SIG-M5 treated with dmso at 0.1 percent for 504 hours (cell line): Measurements from ENCODE around the gene PGLYRP3.

ENCODE experiments used
- DNase-seq: peaks from one replicate; lab custom pipeline; 2025; ENCODE audit not compliant: unreplicated experiment; lab: John Stamatoyannopoulos, UW

Gene PGLYRP3, protein sequence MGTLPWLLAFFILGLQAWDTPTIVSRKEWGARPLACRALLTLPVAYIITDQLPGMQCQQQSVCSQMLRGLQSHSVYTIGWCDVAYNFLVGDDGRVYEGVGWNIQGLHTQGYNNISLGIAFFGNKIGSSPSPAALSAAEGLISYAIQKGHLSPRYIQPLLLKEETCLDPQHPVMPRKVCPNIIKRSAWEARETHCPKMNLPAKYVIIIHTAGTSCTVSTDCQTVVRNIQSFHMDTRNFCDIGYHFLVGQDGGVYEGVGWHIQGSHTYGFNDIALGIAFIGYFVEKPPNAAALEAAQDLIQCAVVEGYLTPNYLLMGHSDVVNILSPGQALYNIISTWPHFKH

DNA sequence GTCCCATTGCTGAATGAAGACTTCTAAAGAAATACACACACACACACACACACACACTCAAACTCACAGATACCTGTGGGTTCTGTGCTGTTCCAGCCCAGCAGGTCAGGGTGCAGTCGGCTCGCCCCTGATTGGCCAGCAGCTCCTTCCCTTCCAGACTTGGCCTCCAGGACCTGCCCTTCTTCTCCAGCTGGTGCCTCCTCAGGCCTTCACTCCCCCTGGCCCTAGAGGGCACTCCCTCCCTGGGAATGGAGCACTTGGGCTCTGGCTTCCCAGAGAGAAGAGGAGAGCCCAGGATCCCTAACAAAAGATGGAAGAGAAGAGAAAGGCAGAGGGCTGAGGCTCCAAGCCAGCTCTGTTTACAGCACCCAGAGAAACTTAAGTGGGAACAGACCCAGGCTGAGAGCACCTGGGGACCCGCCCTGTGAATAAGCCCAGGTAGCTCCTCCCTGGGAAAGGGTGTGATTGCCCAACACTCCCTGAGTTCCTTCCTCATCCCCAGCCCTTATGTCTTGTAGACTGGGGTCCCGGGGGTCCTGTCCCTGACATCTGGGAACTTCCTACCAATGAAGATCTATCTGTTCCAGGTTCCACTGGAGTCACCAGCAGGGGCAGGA lies at the start of gene PGLYRP3:
Gene PGLYRP3 (minus strand): TSS at position 383 of the 617 bp plus-strand sequence. CDS start 2,287 bp downstream, outside the sequence.
- DNase-seq: no peak

DNA sequence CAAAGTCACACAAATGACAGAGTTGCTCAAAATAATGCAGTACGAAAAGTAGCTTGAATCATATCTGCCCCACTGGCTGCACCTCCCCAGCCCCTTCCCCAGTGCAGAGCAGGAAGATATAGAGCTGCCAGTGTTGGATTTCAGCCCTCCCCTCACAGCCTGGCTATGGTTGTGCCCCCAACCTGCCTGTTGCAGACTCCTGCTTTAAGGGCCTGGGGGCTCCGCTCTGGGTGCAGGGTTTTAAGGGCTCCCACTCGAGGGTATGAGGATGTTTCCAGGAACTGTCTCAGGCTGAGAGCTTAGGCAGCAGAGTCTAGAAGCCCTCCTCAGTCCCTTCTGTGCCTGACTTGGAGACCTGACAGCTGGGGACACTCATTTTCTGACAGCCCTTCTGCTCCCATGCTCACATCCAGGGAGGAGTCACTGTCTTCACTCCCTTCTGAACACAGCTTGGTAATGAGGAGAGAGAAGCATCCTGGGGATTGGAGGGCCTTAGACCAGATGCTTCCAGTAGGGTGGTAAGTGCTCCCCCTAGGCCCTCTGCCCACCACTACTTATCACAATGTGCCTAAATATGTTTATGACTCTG lies 49.5 kb upstream of the PGLYRP3 start:
- DNase-seq: no peak

DNA sequence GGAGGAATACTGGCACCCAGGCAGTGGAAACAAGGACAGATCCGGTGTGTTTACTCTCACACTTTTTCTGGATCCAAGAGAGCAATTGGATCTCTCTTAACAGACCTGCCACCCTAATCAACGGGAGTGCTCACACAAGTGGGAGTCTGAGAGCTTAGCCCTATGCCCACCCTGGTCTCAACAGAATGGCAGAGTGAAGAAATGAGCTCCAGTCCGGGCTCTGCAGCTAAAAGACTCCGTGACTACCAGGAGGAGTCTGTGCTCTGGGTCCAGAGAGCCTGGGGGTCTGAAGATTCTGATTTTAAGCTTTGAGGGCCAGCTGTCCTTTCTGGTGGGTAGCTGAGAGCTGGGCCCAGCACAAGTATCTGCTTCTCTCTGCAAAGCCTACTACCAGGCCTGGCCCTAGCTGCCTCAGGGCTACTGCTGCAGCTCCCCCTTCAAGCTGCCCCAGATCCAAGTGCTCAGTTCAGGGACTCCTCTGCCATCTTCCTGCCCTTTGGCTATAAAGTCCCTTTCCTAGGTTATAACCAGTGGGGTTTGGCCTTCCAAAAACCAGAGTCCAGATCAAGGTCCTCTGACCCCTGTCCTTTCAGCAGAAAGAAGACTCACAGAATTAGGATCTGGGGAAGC lies 48.8 kb upstream of the PGLYRP3 start:
- no peak for DNase-seq

DNA sequence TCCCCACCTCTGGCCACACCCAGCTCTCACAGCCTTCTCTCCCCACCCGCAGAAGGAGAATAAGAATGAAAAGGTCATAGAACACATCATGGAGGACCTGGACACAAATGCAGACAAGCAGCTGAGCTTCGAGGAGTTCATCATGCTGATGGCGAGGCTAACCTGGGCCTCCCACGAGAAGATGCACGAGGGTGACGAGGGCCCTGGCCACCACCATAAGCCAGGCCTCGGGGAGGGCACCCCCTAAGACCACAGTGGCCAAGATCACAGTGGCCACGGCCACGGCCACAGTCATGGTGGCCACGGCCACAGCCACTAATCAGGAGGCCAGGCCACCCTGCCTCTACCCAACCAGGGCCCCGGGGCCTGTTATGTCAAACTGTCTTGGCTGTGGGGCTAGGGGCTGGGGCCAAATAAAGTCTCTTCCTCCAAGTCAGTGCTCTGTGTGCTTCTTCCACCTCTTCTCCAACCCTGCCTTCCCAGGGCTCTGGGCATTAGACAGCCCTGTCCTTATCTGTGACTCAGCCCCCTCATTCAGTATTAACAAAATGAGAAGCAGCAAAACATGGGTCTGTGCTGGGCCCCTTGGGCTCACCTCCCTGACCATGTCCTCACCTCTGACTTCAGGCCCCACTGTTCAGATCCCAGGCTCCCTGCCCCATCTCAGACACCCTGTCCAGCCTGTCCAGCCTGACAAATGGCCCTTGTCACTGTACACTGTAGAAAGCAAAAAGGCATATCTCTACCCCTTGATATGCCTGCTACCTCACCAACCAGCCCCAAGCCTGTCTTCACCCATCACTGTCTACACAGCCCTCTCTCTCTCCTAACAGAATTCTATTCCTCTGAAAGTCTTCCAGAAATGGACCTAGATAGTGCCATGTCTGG lies 48.1 kb upstream of the PGLYRP3 start:
- no peak for DNase-seq

DNA sequence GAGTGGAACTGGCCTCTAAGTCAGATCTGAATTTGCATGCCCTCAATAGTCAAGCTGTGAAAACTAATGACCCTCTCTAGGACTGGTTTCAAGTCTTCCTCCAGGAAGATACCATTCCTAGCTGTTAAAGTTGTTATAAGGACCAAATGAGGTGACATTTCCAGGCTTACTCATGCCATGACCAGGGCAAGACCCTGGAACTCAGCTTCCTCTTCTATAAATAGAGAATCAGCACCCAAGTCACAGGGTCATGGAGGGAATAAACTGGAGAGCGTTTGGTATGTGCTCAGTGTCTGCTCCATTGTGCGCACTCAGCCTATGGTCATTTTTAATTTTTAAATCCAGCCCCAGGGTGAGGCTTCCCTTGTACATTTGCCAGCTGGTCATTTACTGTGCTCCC lies 47.4 kb upstream of the PGLYRP3 start:
- DNase-seq: no peak

DNA sequence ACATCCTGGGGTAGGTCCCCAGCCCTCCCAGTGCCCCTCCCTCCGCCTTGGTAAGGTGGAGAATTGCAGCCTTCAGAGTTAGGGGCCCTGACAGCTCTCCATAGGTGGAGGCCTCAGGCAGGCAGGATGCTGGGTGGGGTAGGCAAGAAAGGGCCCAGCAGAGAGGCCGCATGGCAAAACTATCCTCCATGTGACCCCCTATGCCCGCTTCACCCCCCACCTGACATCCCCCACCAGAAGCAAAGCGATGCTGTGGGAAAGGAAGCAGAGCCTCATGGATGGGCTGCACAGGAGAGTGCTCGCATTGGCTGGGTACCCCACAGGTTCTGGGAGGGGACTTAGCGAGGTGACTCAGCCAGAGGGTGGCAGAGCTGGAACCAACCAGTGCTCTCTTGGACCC lies 46.5 kb upstream of the PGLYRP3 start:
- no peak for DNase-seq

DNA sequence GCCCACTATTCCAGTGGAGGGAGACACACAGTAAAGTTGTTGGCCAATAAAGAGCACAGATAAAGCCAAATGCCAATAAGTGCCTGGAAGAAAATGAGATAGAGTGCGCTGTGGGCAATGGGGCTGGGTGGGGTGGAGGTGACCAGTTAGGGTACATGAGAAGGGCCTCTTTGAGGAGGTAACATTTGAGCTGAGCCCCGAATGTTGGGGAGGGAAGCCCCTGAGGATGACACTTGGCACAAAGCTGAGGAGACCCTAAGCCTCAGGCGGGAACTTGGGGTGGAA lies 45.9 kb upstream of the PGLYRP3 start:
- DNase-seq: no peak

DNA sequence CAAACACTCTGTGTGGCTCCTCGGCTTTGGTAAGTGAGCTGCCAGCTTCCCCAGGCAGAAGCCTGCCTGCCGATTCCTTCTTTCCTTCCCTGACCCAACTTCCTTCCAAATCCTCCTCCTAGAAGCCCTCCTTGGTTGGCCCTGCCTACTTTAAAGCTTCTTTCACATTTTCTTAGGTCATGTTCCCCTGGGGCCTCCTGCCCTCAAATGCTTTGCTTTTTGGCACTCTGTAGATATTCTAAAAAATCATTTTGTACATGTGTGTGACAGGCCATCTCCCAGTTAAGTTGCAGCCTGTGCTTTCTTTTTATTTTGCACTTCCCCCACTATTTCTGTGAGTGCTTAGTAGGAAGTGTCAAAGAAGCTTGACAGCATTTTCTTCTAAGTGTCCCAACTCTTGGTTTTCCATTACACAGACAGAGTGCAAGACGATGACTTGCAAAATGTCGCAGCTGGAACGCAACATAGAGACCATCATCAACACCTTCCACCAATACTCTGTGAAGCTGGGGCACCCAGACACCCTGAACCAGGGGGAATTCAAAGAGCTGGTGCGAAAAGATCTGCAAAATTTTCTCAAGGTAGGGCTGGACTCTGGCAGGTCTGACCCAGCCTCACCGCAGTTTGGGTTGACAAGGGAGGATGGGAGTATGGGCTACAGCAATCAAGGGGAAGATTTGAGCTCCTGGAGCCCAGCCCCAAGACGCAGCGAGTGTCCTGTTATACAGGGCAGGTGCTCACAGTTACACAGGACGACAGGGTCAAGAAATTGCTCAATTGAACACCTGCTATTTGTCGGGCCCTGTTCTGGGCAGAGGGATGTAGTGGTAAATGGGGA lies 45.3 kb upstream of the PGLYRP3 start, which contains the start of gene S100A9:
Gene S100A9 (plus strand): TSS at position 2 of the 838 bp plus-strand sequence. CDS start 430 bp downstream, at position 432.
- DNase-seq: peak; percentile 86

DNA sequence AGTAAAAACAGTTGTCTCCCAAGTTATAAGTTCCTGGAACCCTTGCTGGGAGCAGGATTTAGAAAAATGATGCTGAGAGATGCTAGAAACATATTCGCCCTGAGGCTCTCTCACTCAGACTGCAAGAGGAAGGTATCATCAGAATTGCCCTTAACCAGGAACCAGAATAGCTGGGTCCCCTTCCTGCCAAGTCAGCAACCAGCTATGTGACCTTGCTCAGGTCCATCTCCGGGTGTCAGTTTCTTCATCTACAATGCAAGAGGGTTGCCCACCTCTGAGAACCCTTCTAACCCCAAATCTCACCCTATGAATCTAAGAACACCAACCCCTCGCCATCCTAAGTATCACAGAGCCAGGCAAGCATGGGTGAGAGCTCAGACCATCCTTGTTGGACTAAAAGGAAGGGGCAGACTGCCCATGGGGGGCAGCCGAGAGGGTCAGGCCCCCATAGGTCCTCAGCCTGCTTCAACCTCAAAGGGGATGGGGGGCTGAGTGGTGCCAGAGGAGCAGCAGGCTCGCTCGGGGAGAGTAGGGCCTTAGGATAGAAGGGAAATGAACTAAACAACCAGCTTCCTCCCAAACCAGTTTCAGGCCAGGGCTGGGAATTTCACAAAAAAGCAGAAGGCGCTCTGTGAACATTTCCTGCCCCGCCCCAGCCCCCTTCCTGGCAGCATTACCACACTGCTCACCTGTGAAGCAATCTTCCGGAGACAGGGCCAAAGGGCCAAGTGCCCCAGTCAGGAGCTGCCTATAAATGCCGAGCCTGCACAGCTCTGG lies 44.5 kb upstream of the PGLYRP3 start:
- DNase-seq: peak; percentile 93

DNA sequence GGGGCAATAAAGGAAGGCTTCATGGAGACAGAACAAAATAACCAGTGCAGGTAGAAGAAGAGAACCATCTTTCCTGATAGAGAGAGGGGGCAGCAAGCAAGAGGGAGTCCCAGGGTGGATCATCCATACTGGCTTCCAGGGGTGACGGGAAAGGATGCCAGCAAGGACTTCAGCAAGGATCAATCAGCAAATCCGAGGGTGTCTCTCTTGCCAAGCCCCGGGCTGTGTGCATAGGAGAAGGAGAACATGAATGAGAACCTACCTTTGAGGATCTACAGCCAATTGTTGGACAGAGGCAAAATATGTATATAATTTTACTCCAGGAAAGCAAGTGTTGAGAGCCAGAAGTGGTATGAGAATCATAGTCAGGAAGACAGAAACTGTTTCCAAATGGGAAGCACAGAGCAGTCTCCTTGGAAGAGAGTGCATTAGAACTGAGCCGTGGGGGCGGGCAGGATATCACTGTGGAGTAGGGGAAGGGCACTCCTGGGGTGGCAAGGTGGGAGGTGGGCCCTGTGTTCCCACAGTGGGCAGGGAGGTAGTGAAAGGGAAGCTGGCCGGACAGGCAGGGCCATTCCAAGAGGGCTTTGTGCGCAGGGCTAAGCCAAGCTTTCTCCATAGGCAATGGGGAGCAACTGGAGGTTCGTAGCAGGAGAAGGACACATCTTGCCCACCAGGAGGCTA lies 43.8 kb upstream of the PGLYRP3 start:
- no peak for DNase-seq

DNA sequence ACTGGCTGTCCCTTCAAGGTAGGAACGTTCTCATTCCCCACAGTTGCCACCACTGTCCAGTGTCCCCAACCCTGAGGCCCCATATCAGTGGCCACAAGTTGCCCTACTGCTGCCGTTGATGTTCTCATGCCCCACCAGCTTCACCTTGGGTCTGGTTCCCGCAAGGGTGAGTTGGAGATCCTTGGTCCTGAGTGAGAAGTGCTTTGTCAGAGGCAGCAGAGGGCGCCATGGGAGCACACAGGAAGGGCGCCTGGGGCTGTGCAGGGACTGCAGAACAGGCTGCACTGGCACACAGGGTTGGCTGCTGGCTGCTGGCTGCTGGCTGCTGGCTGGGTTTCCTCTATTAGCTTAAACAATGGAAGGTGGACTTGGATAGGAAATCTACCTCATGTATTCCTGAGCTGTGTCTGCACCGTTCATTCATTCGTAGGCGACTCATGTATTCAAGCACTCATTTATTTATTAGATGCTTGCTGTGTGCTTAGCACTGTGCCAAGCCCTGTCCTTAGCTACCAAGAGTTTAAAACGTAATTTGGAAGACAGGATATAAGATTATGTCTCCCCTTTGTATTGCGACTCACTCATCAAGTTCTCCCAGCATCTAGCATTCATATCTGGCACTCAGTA lies 42.8 kb upstream of the PGLYRP3 start:
- peak; percentile 94 for DNase-seq

DNA sequence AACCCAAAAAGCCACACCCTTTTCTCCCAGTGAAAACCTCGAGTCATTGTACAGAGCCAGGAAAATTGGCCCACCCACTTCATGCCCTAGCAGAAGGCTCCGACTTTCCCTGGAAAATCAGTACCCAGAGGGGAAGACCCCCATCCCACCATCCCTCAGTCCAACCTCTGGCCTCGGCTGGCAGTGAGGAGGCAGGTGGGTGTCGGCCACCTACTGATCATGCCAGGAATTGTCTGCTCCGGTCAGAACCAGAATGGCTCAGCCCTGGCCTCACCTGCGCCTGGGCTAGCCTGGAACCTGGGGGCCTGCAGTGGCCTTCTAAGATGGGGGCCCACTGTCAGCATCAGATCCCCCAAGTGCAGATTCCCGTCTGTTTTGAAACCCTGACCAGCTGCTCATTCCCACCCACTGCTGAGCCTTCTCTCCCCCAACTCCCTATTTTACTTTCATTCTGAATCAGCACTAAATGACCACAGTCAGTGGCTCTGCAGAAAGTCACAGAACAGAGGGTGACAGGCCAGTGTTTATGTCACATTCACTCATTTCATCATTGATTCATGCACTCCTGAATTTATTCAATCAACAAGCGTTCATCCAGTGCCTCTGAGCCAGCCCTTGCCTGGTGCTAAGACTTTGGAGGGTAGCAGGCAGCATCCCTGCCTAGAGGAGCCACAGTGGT lies 41.9 kb upstream of the PGLYRP3 start:
- no peak for DNase-seq

DNA sequence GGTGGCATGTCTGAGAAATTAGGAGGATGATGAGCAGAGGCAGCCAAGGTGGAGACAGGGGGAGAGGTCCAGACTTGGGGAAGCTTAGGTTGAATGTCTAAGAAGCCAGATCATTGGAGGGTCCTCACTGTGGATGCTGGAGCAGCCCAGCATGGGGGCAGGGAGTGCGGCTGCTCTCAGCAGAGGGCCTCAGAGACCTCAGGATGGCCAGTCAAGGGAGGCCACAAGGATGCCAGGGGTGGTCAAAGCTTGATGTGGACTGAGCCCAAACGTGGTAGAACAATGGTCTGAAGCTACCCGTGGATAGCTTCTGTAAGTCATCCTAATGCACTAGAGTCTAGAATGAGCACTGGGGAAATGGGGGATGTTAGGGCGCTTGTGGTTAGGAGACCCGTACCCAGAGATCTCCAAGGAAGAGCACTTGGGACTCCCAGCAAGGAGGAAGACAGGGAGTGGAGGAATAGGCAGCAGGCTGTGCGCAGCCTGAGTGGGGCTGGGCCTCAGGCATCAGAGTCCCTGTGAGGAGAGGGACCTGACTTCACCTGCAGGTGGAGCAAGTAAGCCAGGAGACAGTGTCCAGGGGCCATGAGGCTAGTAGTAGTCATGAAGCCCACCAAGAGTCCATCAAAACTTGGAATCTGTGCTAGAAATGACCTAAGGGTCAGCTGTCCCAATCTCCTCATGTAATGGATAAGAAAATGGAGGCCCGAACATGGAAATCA lies 40.6 kb upstream of the PGLYRP3 start:
- DNase-seq: no peak

DNA sequence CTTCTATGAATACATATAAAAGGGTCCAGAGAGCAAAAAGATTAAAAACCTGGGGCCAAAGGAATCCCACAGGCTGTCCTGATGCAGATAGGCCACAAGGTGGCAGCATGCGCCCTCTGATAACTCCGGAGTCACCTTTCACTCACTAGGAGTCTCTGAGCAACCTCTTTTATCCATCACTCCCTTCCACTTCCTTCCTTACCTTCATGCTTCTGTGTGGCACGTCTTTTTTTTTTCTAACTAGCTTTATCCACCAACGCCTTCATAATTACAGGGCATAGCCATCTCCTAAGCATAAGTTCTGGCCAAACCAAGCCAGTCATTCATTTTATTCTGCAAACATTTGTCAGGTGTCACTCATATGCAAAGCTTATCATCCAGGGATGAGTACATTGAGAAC lies 39.8 kb upstream of the PGLYRP3 start:
- DNase-seq: peak; percentile 87

DNA sequence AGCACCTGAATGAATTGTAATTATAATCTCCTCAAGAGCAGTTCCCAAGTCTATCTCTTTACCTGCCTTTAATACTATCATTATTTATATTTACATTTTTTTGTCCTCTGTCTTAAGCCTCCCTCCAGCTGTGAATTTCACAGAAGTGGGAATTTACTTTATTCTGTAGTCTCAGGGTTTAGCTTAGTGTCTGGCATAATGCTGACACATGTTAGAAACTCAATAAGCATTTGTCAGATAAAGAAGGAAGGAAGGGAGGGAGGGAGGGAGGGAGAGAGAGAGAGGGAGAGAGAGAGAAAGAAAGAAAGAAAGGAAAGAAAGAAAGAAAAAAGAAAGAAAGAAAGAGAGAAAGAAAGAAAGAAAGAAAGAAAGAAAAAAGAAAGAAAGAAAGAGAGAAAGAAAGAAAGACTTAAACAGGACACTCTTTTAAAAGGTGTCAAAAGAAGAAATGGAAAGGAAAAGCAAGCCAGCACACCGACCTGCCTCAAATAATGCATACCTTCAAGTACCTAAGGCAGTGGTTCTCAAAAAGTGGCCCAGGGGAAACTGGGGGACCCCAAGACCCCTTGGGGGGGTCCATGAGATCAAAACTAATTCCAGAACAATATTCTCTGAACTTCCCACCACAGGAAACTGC lies 37.7 kb upstream of the PGLYRP3 start:
- no peak for DNase-seq
